ENCODE measurements around the gene HEBP2. TPM values are rescaled to one million over a fixed set of nuclear protein-coding genes. Genes with fewer than 3 reads are reported as not detected.

Gene HEBP2
- total RNA-seq, 1 donor from 2014 or later, result 26.2 TPM

- Mint-ChIP-seq H3K27ac (no peak overlapping the region), H3K4me1 (peaks cover 6% of the 10 kb centered on the region), H3K36me3 (ENCODE audit: low read depth) (no peaks in the 10 kb centered on the region), H3K4me3 (no peak overlapping the region), H3K9me3 (no peaks in the 10 kb centered on the region), H3K27me3 (peaks cover 3% of the 10 kb centered on the region)
- CTCF ChIA-PET, result interaction anchor here (0.9 to 6.3 kb wide), 11 partner anchors 20 to 314 kb away, joined by 3 to 70 read pairs (median 5); no protein-coding TSS in a partner anchor
- DNase-seq (no peak), ATAC-seq (ENCODE audit: low read depth) (no peak)
- no peak for TF ChIP-seq CTCF (IDR thresholded peaks at IDR 0.05)
- POLR2A ChIA-PET, result no interaction called here
- intact Hi-C loops (cut with micrococcal nuclease), result loop anchor here (1.0 kb wide), 5 partner anchors 80 to 337 kb away; no protein-coding TSS in a partner anchor
Measured at GRCh38 chr6:138428944-138429598, 25.0 kb downstream of the HEBP2 start.

- no peak for ATAC-seq (ENCODE audit: low read depth)
- intact Hi-C loops (cut with micrococcal nuclease), result loop anchor here (1.0 kb wide), 5 partner anchors 80 to 337 kb away; no protein-coding TSS in a partner anchor
- ChIA-PET POLR2A (interaction anchor here (0.6 kb wide), 1 partner anchor 649 kb away, joined by 11 read pairs; no protein-coding TSS in a partner anchor), CTCF (interaction anchor here (0.9 to 6.3 kb wide), 11 partner anchors 19 to 315 kb away, joined by 3 to 70 read pairs (median 5); no protein-coding TSS in a partner anchor)
- DNase-seq, result no peak
- Mint-ChIP-seq H3K4me3 (no peak overlapping the region), H3K36me3 (ENCODE audit: low read depth) (no peaks in the 10 kb centered on the region), H3K27ac (no peak overlapping the region), H3K27me3 (peaks cover 3% of the 10 kb centered on the region), H3K9me3 (no peaks in the 10 kb centered on the region), H3K4me1 (peaks cover 6% of the 10 kb centered on the region)
- no peak for TF ChIP-seq CTCF (IDR thresholded peaks at IDR 0.05)
Measured at GRCh38 chr6:138429761-138430160, 25.7 kb downstream of the HEBP2 start.

GRCh38 chr6:138430361-138431145 lies 26.5 kb downstream of the HEBP2 start:
- Mint-ChIP-seq H3K36me3 (ENCODE audit: low read depth) (no peaks in the 10 kb centered on the region), H3K27me3 (peaks cover 3% of the 10 kb centered on the region), H3K4me3 (no peak overlapping the region), H3K27ac (no peak overlapping the region), H3K9me3 (no peaks in the 10 kb centered on the region), H3K4me1 (peaks cover 6% of the 10 kb centered on the region)
- intact Hi-C loops (cut with micrococcal nuclease), result no loop called here
- ATAC-seq (ENCODE audit: low read depth), result no peak
- no peak for TF ChIP-seq CTCF (IDR thresholded peaks at IDR 0.05)
- CTCF ChIA-PET, result interaction anchor here (0.9 to 6.3 kb wide), 7 partner anchors 18 to 337 kb away, joined by 3 to 70 read pairs (median 8); no protein-coding TSS in a partner anchor
- no peak for DNase-seq
- POLR2A ChIA-PET, result interaction anchor here (0.6 kb wide), 1 partner anchor 648 kb away, joined by 11 read pairs; no protein-coding TSS in a partner anchor

- ChIA-PET CTCF (interaction anchor here (0.9 to 6.3 kb wide), 3 partner anchors 79 to 336 kb away, joined by 3 to 70 read pairs (median 59); no protein-coding TSS in a partner anchor), POLR2A (no interaction called here)
- Mint-ChIP-seq H3K4me1 (peaks cover 6% of the 10 kb centered on the region), H3K27me3 (peaks cover 3% of the 10 kb centered on the region), H3K27ac (no peak overlapping the region), H3K9me3 (no peaks in the 10 kb centered on the region), H3K36me3 (ENCODE audit: low read depth) (no peaks in the 10 kb centered on the region), H3K4me3 (no peak overlapping the region)
- intact Hi-C loops (cut with micrococcal nuclease), result no loop called here
- no peak for DNase-seq
- no peak for TF ChIP-seq CTCF (IDR thresholded peaks at IDR 0.05)
- ATAC-seq (ENCODE audit: low read depth), result peak; percentile 18
Measured at GRCh38 chr6:138431256-138432062, 27.4 kb downstream of the HEBP2 start.

Data from activated B cell treated with CpG ODN at 0.5 μM for 24 hours (primary cell).